ENCODE data around the gene ADGRF1. TPM values are rescaled to one million over a fixed set of nuclear protein-coding genes. Genes with fewer than 3 reads are reported as not detected.

The ADGRF1 gene
- total RNA-seq, 2 experiments from 2014 or later, result not detected

GRCh38 chr6:46974786-46975185 lies 67.3 kb downstream of the ADGRF1 start:
- intact Hi-C loops (cut with micrococcal nuclease), result no loop called here
- H3K4me1 Mint-ChIP-seq (ENCODE audit: low read depth), result no peaks in the 10 kb centered on the region
- no peak overlapping the region for H3K4me3 Mint-ChIP-seq
- POLR2A ChIA-PET, result no interaction called here
- DNase-seq (no peak), ATAC-seq (no peak)
- no peak overlapping the region for H3K27ac Mint-ChIP-seq
- H3K9me3 Mint-ChIP-seq, result no peaks in the 10 kb centered on the region
- no peak for TF ChIP-seq CTCF (IDR thresholded peaks at IDR 0.05)
- CTCF ChIA-PET, result no interaction called here
- no peaks in the 10 kb centered on the region for H3K36me3 Mint-ChIP-seq (ENCODE audit: low read depth)
- peaks cover 7% of the 10 kb centered on the region for H3K27me3 Mint-ChIP-seq

GRCh38 chr6:46973029-46973428 lies 69.1 kb downstream of the ADGRF1 start:
- no peak for DNase-seq
- no peak overlapping the region for H3K27ac Mint-ChIP-seq
- TF ChIP-seq CTCF (IDR thresholded peaks at IDR 0.05), result no peak
- no peak overlapping the region for H3K4me3 Mint-ChIP-seq
- ATAC-seq, result no peak
- POLR2A ChIA-PET, result no interaction called here
- CTCF ChIA-PET, result interaction anchor here (0.8 to 1.1 kb wide), 2 partner anchors 10 to 74 kb away, joined by 3 to 4 read pairs; no protein-coding TSS in a partner anchor
- H3K36me3 Mint-ChIP-seq (ENCODE audit: low read depth), result no peaks in the 10 kb centered on the region
- peaks cover 8% of the 10 kb centered on the region for H3K27me3 Mint-ChIP-seq
- H3K4me1 Mint-ChIP-seq (ENCODE audit: low read depth), result no peaks in the 10 kb centered on the region
- intact Hi-C loops (cut with micrococcal nuclease), result no loop called here
- H3K9me3 Mint-ChIP-seq, result no peaks in the 10 kb centered on the region

GRCh38 chr6:46972531-46972930 lies 69.6 kb downstream of the ADGRF1 start:
- TF ChIP-seq CTCF (IDR thresholded peaks at IDR 0.05), result no peak
- Mint-ChIP-seq H3K4me1 (ENCODE audit: low read depth) (no peaks in the 10 kb centered on the region), H3K9me3 (no peaks in the 10 kb centered on the region), H3K27ac (no peak overlapping the region), H3K36me3 (ENCODE audit: low read depth) (no peaks in the 10 kb centered on the region), H3K27me3 (peaks cover 8% of the 10 kb centered on the region), H3K4me3 (no peak overlapping the region)
- ATAC-seq, result no peak
- DNase-seq, result no peak
- CTCF ChIA-PET, result interaction anchor here (1.1 kb wide), 1 partner anchor 11 kb away, joined by 4 read pairs; no protein-coding TSS in a partner anchor
- intact Hi-C loops (cut with micrococcal nuclease), result no loop called here
- POLR2A ChIA-PET, result no interaction called here

- no peak for TF ChIP-seq CTCF (IDR thresholded peaks at IDR 0.05)
- intact Hi-C loops (cut with micrococcal nuclease), result no loop called here
- no peak for ATAC-seq
These were observed 72.9 kb downstream of the ADGRF1 start for GRCh38 chr6:46969206-46969605.

GRCh38 chr6:46967826-46968349 lies 74.2 kb downstream of the ADGRF1 start:
- ATAC-seq (no peak), DNase-seq (no peak)
- Mint-ChIP-seq H3K27me3 (peaks cover 10% of the 10 kb centered on the region), H3K4me1 (ENCODE audit: low read depth) (no peaks in the 10 kb centered on the region), H3K4me3 (no peak overlapping the region), H3K27ac (no peak overlapping the region), H3K9me3 (no peaks in the 10 kb centered on the region), H3K36me3 (ENCODE audit: low read depth) (no peaks in the 10 kb centered on the region)
- ChIA-PET CTCF (no interaction called here), POLR2A (no interaction called here)
- intact Hi-C loops (cut with micrococcal nuclease), result no loop called here
- TF ChIP-seq CTCF (IDR thresholded peaks at IDR 0.05), result no peak

More at GRCh38 chr6:46969206-46969605, 72.9 kb downstream of the ADGRF1 start:
- ChIA-PET POLR2A (no interaction called here), CTCF (no interaction called here)
- Mint-ChIP-seq H3K27me3 (peaks cover 10% of the 10 kb centered on the region), H3K4me1 (ENCODE audit: low read depth) (no peaks in the 10 kb centered on the region), H3K36me3 (ENCODE audit: low read depth) (no peaks in the 10 kb centered on the region), H3K27ac (no peak overlapping the region), H3K9me3 (no peaks in the 10 kb centered on the region), H3K4me3 (no peak overlapping the region)
- DNase-seq, result no peak
